Endothelial cell of umbilical vein (primary cell): Measurements from ENCODE around the gene INKA2.

Experiments
- CTCF ChIP-seq, 2 donors: IDR thresholded peaks; 1 replicate in 1 of 2; 2 replicates in 1 of 2; pipeline ENCODE4 v1.5.1; 2011; ENCODE audit warnings: low read length in 2 of 2, mild to moderate bottlenecking in 2 of 2, moderate library complexity in 2 of 2, control low read depth in 1 of 2, inconsistent platforms in 1 of 2, low read depth in 1 of 2; ENCODE audit not compliant: insufficient read depth in 1 of 2; ENCODE audit errors: extremely low read depth in 1 of 2
- EZH2 ChIP-seq: IDR thresholded peaks from 2 replicates; pipeline ENCODE4 v1.6.1; 2012; ENCODE audit warnings: borderline replicate concordance, low read depth, mild to moderate bottlenecking, moderate library complexity, low read length, inconsistent platforms; ENCODE audit not compliant: severe bottlenecking
- GATA2 ChIP-seq: IDR thresholded peaks from 2 replicates; pipeline ENCODE4 v1.7.0; 2011; ENCODE audit warnings: low read depth, mild to moderate bottlenecking, moderate library complexity, mixed read lengths, low read length; ENCODE audit not compliant: insufficient read length, insufficient read depth
- POLR2A ChIP-seq: IDR thresholded peaks from 2 replicates; pipeline ENCODE4 v1.6.1; 2012; ENCODE audit warnings: low read depth, mild to moderate bottlenecking, control low read depth, low read length
- POLR2AphosphoS5 ChIP-seq: IDR thresholded peaks from 2 replicates; pipeline ENCODE4 v1.6.1; 2012; ENCODE audit warnings: low read depth, mild to moderate bottlenecking, control low read depth, low read length, moderate library complexity; ENCODE audit not compliant: insufficient read depth
- TF ChIP-seq, protein P1 (sequence below): IDR thresholded peaks from 2 replicates; pipeline ENCODE4 v1.6.1; 2011; ENCODE audit not compliant: insufficient read depth, insufficient read length

GRCh38 chr1:111747947-111748346 lies 8.8 kb upstream of the INKA2 start:
- TF ChIP-seq CTCF (IDR thresholded peaks at IDR 0.05; ENCODE audit: extremely low read depth in 1 of 2, insufficient read depth in 1 of 2, low read depth in 1 of 2, low read length in 2 of 2) (no peak), POLR2AphosphoS5 (no peak), EZH2 (no peak), GATA2 (no peak), POLR2A (no peak)
- TF ChIP-seq, protein P1, sequence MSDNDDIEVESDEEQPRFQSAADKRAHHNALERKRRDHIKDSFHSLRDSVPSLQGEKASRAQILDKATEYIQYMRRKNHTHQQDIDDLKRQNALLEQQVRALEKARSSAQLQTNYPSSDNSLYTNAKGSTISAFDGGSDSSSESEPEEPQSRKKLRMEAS, result no peak
